Measurements from ENCODE around the gene MMP24OS.

The MMP24OS gene

GRCh38 chr20:35251613-35251940 is 26.3 kb downstream of the MMP24OS start:
- no peak for DNase-seq (ENCODE audit: low read depth in 2 of 2)

GRCh38 chr20:35248641-35249475 is 29.1 kb downstream of the MMP24OS start:
- no peak for DNase-seq (ENCODE audit: low read depth in 2 of 2)

GRCh38 chr20:35246723-35247122 is 31.2 kb downstream of the MMP24OS start:
- DNase-seq (ENCODE audit: low read depth in 2 of 2) = no peak

- no peak for DNase-seq (ENCODE audit: low read depth in 2 of 2)
These were observed 33.9 kb downstream of the MMP24OS start for GRCh38 chr20:35243986-35244385.

- DNase-seq (ENCODE audit: low read depth in 2 of 2) = no peak
These were observed 34.6 kb downstream of the MMP24OS start for GRCh38 chr20:35243317-35243716.

- no peak for DNase-seq (ENCODE audit: low read depth in 2 of 2)
These were observed 37.1 kb downstream of the MMP24OS start for GRCh38 chr20:35240811-35241293.

GRCh38 chr20:35240083-35240810 is 37.7 kb downstream of the MMP24OS start:
- DNase-seq (ENCODE audit: low read depth in 2 of 2) = no peak

GRCh38 chr20:35238735-35239134 is 39.2 kb downstream of the MMP24OS start:
- DNase-seq (ENCODE audit: low read depth in 2 of 2) = no peak

- no peak for DNase-seq (ENCODE audit: low read depth in 2 of 2)
These were observed 39.8 kb downstream of the MMP24OS start for GRCh38 chr20:35238170-35238569.

- no peak for DNase-seq (ENCODE audit: low read depth in 2 of 2)
These were observed 40.4 kb downstream of the MMP24OS start for GRCh38 chr20:35237486-35237885.

GRCh38 chr20:35235881-35236280 is 42.0 kb downstream of the MMP24OS start:
- DNase-seq (ENCODE audit: low read depth in 2 of 2) = no peak

- DNase-seq (ENCODE audit: low read depth in 2 of 2) = no peak
These were observed 45.3 kb downstream of the MMP24OS start for GRCh38 chr20:35232575-35232974.

- DNase-seq (ENCODE audit: low read depth in 2 of 2) = no peak
These were observed 50.8 kb downstream of the MMP24OS start for GRCh38 chr20:35226884-35227681.
